Measurements from ENCODE around the gene CLCNKB. TPM values are rescaled to one million over a fixed set of nuclear protein-coding genes. Genes with fewer than 3 reads are reported as not detected.
"Not testable (repeated sequence)": the region's sequence is repeated elsewhere in the genome, so short reads cannot be mapped to it uniquely, and the experiment has no call there.

CLCNKB gene
- total and polyA plus RNA-seq, 2 of the 13 experiments (the other 11 are each of a cell fraction or from before 2014, with no cell fraction given), result 0.04 TPM; not detected in 1

DNA sequence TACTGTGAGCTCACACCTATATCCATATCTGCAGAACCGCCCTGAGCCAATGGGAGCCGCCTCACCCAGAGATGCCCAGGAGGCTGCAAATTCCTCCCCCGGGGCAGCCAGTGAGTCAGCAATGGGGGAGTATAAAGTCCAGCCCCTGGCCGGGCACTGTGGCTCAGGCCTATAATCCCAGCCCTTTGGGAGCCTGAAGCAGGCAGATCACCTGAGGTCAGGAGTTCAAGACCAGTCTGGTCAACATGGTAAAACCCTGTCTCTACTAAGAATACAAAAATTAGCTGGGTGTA lies 5.0 kb upstream of the CLCNKB start (continued):
- TF ChIP-seq, protein P1, sequence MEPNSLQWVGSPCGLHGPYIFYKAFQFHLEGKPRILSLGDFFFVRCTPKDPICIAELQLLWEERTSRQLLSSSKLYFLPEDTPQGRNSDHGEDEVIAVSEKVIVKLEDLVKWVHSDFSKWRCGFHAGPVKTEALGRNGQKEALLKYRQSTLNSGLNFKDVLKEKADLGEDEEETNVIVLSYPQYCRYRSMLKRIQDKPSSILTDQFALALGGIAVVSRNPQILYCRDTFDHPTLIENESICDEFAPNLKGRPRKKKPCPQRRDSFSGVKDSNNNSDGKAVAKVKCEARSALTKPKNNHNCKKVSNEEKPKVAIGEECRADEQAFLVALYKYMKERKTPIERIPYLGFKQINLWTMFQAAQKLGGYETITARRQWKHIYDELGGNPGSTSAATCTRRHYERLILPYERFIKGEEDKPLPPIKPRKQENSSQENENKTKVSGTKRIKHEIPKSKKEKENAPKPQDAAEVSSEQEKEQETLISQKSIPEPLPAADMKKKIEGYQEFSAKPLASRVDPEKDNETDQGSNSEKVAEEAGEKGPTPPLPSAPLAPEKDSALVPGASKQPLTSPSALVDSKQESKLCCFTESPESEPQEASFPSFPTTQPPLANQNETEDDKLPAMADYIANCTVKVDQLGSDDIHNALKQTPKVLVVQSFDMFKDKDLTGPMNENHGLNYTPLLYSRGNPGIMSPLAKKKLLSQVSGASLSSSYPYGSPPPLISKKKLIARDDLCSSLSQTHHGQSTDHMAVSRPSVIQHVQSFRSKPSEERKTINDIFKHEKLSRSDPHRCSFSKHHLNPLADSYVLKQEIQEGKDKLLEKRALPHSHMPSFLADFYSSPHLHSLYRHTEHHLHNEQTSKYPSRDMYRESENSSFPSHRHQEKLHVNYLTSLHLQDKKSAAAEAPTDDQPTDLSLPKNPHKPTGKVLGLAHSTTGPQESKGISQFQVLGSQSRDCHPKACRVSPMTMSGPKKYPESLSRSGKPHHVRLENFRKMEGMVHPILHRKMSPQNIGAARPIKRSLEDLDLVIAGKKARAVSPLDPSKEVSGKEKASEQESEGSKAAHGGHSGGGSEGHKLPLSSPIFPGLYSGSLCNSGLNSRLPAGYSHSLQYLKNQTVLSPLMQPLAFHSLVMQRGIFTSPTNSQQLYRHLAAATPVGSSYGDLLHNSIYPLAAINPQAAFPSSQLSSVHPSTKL (CRISPR knock-in tag; IDR thresholded peaks at IDR 0.05), result peak; percentile 30; the same call in 1 of the 2 replicates
- TF ChIP-seq FOXK2 (IDR thresholded peaks at IDR 0.05) (no peak), ZNF329 (CRISPR knock-in tag; IDR thresholded peaks at IDR 0.05; ENCODE audit: low read depth) (no peak), JUND (CRISPR knock-in tag; IDR thresholded peaks at IDR 0.05) (0 out of 2 replicates have a peak, but pooled peaks have one; percentile 34), ZNF570 (CRISPR knock-in tag; IDR thresholded peaks at IDR 0.05; ENCODE audit: borderline replicate concordance) (no peak), JUN (CRISPR knock-in tag; IDR thresholded peaks at IDR 0.05) (no peak), ZNF274 (CRISPR knock-in tag; IDR thresholded peaks at IDR 0.05) (no peak), NR2F1 (CRISPR knock-in tag; IDR thresholded peaks at IDR 0.05) (0 out of 4 replicates have a peak, but pooled peaks of 1 of the 2 experiments have one; percentile 18)

DNA sequence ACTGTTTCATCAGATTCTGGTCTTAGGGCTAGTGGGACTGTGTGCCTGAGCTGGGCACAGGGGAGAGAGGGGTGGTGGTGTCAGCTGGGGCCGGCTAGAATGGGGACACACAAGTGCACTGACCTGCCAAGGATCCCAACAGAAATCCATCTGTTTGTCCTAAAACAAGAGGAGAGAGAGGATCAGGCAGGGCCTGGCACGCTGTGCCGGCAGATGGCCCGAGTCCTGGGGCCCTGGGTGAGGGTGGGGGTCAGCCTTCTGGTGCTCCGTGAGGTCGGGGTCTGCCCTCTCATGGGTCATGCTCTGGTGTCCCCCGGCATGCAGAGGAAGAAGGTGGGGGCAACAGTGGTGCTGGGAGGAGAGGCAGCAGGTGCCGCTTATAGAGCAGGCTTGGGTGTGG lies 3.7 kb upstream of the CLCNKB start:
- H3K4me3 ChIP-seq (replicated peaks in 1 of 3; ENCODE audit: insufficient read depth in 1 of 3, low read depth in 2 of 3, low read length in 3 of 3); ATAC-seq; CTCF ChIA-PET (ENCODE audit: low intra/inter-chr PET ratio, low total read pairs); H3K79me2 ChIP-seq (ENCODE audit: insufficient read depth, low read length); in situ Hi-C loops (cut with HindIII; ENCODE audit: extremely low pct_ligation_motif_present, low pct_unique_long_range_greater_than_20kb); H3K4me2 ChIP-seq (ENCODE audit: low read depth, low read length); intact Hi-C loops (cut with micrococcal nuclease; ENCODE audit: unreplicated experiment); DNase-seq (ENCODE audit: low spot score); H4K20me1 ChIP-seq (ENCODE audit: insufficient read depth, low read length); FAIRE-seq; H3K27ac ChIP-seq (ENCODE audit: extremely low read length, insufficient read depth, low read length); H3K9ac ChIP-seq (ENCODE audit: insufficient read depth, low read depth, low read length); H2AFZ ChIP-seq (ENCODE audit: low read length); BruUV-seq (replicated peaks); H3K4me1 ChIP-seq (ENCODE audit: insufficient read depth, low read length); H3K9me3 ChIP-seq (ENCODE audit: low read length); POLR2A ChIA-PET; H3K36me3 ChIP-seq (replicated peaks in 1 of 2; ENCODE audit: control insufficient read depth in 1 of 2, insufficient read depth in 2 of 2, low read length in 2 of 2): not testable (repeated sequence)
- WGBS (ENCODE audit: low lambda C conversion rate), result 0% methylated on average over 1 of the region's 8 CpGs
- H3K27me3 ChIP-seq (ENCODE audit: control insufficient read depth in 1 of 2, insufficient read depth in 2 of 2, low read length in 2 of 2), result peaks cover 12 to 37% of the 10 kb centered on the region in 2 experiments

Data from HepG2 (cell line).